ENCODE results near the gene HNRNPM.
A peak's percentile ranks its signal among the peaks of the same experiment; 100 is the strongest.

Gene HNRNPM

GRCh38 chr19:8446061-8446709 is 1.4 kb downstream of the HNRNPM start:
- H3K9me3 ChIP-seq (ENCODE audit: insufficient read depth, low read length): no peaks in the 10 kb centered on the region
- peaks cover 28% of the 10 kb centered on the region for H3K36me3 ChIP-seq (replicated peaks; ENCODE audit: low read depth, low read length)
- H3K27ac ChIP-seq (ENCODE audit: low read length): peak overlapping the region; percentile 78
- H3K4me2 ChIP-seq (ENCODE audit: low read length): peak overlapping the region; percentile 97
- H4K20me1 ChIP-seq (ENCODE audit: insufficient read depth, low read length): peaks cover 56% of the 10 kb centered on the region
- H3K4me1 ChIP-seq (ENCODE audit: low read length): peaks cover 40% of the 10 kb centered on the region
- peak overlapping the region; percentile 98 for H3K9ac ChIP-seq (ENCODE audit: low read length)
- peaks cover 64% of the 10 kb centered on the region for H3K79me2 ChIP-seq (ENCODE audit: low read length)
- no peak for TF ChIP-seq CTCF (IDR thresholded peaks at IDR 0.05; ENCODE audit: low read depth, low read length)
- no peak for TF ChIP-seq EZH2phosphoT487 (IDR thresholded peaks at IDR 0.05; ENCODE audit: low read depth)
- no peak overlapping the region for H2AFZ ChIP-seq (ENCODE audit: low read depth, low read length)
- no peaks in the 10 kb centered on the region for H3K27me3 ChIP-seq (ENCODE audit: low read depth, low read length)
- H3K4me3 ChIP-seq (ENCODE audit: low read length): peak overlapping the region; percentile 97

- Histone ChIP-seq H3K9me3 (ENCODE audit: insufficient read depth, low read length) (no peaks in the 10 kb centered on the region), H3K27me3 (ENCODE audit: low read depth, low read length) (no peaks in the 10 kb centered on the region), H2AFZ (ENCODE audit: low read depth, low read length) (no peak overlapping the region), H3K9ac (ENCODE audit: low read length) (no peak overlapping the region), H3K4me1 (ENCODE audit: low read length) (peaks cover 40% of the 10 kb centered on the region), H4K20me1 (ENCODE audit: insufficient read depth, low read length) (peaks cover 92% of the 10 kb centered on the region), H3K79me2 (ENCODE audit: low read length) (peaks cover 100% of the 10 kb centered on the region), H3K27ac (ENCODE audit: low read length) (no peak overlapping the region), H3K4me2 (ENCODE audit: low read length) (no peak overlapping the region), H3K36me3 (replicated peaks; ENCODE audit: low read depth, low read length) (peaks cover 57% of the 10 kb centered on the region), H3K4me3 (ENCODE audit: low read length) (no peak overlapping the region)
- no peak for TF ChIP-seq CTCF (IDR thresholded peaks at IDR 0.05; ENCODE audit: low read depth, low read length)
- no peak for TF ChIP-seq EZH2phosphoT487 (IDR thresholded peaks at IDR 0.05; ENCODE audit: low read depth)
Measured at GRCh38 chr19:8449830-8450229, 5.1 kb downstream of the HNRNPM start.

- no peaks in the 10 kb centered on the region for H3K9me3 ChIP-seq (ENCODE audit: insufficient read depth, low read length)
- H3K79me2 ChIP-seq (ENCODE audit: low read length): peaks cover 100% of the 10 kb centered on the region
- H3K27ac ChIP-seq (ENCODE audit: low read length): no peak overlapping the region
- TF ChIP-seq CTCF (IDR thresholded peaks at IDR 0.05; ENCODE audit: low read depth, low read length) (no peak), EZH2phosphoT487 (IDR thresholded peaks at IDR 0.05; ENCODE audit: low read depth) (no peak)
- H3K4me1 ChIP-seq (ENCODE audit: low read length): peaks cover 36% of the 10 kb centered on the region
- H2AFZ ChIP-seq (ENCODE audit: low read depth, low read length): no peak overlapping the region
- H4K20me1 ChIP-seq (ENCODE audit: insufficient read depth, low read length): peaks cover 97% of the 10 kb centered on the region
- H3K4me2 ChIP-seq (ENCODE audit: low read length): no peak overlapping the region
- H3K36me3 ChIP-seq (replicated peaks; ENCODE audit: low read depth, low read length): peaks cover 68% of the 10 kb centered on the region
- no peaks in the 10 kb centered on the region for H3K27me3 ChIP-seq (ENCODE audit: low read depth, low read length)
- H3K4me3 ChIP-seq (ENCODE audit: low read length): no peak overlapping the region
- H3K9ac ChIP-seq (ENCODE audit: low read length): no peak overlapping the region
Measured at GRCh38 chr19:8451377-8451776, 6.6 kb downstream of the HNRNPM start.

- Histone ChIP-seq H3K4me3 (ENCODE audit: low read length) (no peak overlapping the region), H3K9me3 (ENCODE audit: insufficient read depth, low read length) (no peaks in the 10 kb centered on the region), H3K79me2 (ENCODE audit: low read length) (peaks cover 100% of the 10 kb centered on the region), H2AFZ (ENCODE audit: low read depth, low read length) (no peak overlapping the region), H3K27me3 (ENCODE audit: low read depth, low read length) (no peaks in the 10 kb centered on the region), H4K20me1 (ENCODE audit: insufficient read depth, low read length) (peaks cover 97% of the 10 kb centered on the region), H3K9ac (ENCODE audit: low read length) (no peak overlapping the region), H3K4me2 (ENCODE audit: low read length) (no peak overlapping the region), H3K27ac (ENCODE audit: low read length) (no peak overlapping the region), H3K36me3 (replicated peaks; ENCODE audit: low read depth, low read length) (peaks cover 68% of the 10 kb centered on the region), H3K4me1 (ENCODE audit: low read length) (peaks cover 35% of the 10 kb centered on the region)
- no peak for TF ChIP-seq EZH2phosphoT487 (IDR thresholded peaks at IDR 0.05; ENCODE audit: low read depth)
- no peak for TF ChIP-seq CTCF (IDR thresholded peaks at IDR 0.05; ENCODE audit: low read depth, low read length)
Measured at GRCh38 chr19:8451885-8452284, 7.1 kb downstream of the HNRNPM start.
